HL-60/S4 treated with phorbol 12-myristate 13-acetate at 8.2 ng/mL for 4 days and 3 days (cell line): Measurements from ENCODE around the gene FITM1.

Experiments used
- in situ Hi-C: fragments of 300-500 bp; cut with MboI; formaldehyde crosslinking; loops from 2 replicates; pipeline ENCODE4 v1.15.0; 2022; ENCODE audit warnings: low sequenced_read_pairs

Gene FITM1

DNA sequence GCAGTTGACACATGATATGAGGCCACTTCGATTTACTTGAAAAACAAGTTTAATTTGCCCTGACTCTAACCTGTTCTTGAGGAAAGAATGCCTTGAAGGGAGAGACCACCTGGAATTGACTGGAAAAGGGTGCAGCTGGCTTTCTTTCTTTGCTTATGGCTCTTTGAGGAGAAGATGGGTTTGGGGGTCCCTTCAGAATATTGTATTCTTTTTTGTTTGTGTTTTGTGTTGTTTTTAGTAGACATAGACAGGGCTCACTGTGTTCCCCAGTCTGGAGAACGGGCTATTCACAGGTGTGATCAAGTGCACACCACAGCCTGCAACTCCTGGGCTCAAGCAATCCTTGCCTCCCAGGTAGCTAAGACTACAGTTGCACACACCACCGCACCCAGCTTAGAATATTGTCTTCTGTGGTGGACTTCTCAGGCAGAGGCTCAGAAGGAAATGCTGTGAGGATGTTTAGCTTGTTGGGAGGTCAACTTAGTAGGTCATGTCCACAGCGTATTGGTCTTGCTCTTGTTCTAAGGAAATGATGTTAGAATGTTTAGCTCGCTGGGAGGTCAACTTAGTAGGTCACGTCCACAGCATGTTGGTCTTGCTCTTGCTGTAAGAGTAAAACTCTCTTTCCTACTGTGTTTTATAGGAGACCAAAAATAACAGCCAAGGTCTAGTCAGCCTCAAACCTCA is 14.2 kb upstream of the FITM1 start:
- in situ Hi-C loops, result no loop called here

DNA sequence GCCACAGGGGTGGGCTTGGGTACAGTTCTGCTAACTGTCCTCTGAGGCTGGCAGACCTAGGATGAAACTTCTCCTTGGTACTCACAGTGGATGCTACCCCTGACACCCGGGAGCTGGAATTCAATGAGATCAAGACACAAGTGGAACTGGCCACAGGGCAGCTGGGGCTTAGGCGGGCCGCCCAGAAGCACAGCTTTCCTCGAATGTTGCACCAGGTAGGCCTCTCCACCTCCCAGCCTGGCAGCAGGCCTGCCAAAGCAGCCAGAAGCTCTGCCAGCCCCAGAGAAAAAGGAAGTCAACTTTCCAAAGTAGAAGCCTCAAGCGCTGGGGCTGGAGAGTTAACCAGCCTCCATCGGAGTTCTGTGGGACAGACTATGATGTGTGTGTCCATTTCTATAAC is 13.3 kb upstream of the FITM1 start:
- in situ Hi-C loops, result no loop called here

DNA sequence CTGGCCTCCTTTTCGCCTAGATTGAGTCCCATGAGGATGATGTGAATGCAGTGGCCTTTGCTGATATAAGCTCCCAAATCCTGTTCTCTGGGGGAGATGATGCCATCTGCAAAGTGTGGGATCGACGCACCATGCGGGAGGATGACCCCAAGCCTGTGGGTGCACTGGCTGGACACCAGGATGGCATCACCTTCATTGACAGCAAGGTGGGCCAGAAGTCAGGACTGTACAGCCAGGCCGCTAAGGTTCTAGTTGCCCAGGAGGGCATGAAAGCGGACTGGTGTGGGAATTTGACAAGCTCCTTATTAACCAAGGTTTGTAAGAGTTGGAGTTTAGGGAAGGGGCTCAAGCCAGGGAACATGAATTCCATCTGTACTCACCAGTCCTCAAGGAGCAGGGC is 10.8 kb upstream of the FITM1 start:
- in situ Hi-C loops, result no loop called here

DNA sequence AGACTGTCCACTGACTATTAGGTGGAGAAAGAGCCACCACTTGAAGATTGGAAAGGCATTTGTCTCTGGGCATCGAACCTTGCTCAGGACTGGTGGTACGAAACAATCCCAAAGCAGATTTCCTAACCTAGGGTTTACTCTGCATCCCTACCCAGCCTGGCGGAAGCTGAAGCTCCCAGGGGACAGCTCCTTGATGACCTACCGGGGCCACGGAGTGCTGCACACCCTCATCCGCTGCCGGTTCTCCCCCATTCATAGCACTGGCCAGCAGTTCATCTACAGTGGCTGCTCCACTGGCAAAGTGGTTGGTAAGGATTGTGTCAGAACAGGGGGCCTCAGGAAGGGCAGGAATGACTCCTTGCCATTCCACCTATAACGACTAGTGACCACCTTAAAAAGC is 9.2 kb upstream of the FITM1 start:
- in situ Hi-C loops, result no loop called here

DNA sequence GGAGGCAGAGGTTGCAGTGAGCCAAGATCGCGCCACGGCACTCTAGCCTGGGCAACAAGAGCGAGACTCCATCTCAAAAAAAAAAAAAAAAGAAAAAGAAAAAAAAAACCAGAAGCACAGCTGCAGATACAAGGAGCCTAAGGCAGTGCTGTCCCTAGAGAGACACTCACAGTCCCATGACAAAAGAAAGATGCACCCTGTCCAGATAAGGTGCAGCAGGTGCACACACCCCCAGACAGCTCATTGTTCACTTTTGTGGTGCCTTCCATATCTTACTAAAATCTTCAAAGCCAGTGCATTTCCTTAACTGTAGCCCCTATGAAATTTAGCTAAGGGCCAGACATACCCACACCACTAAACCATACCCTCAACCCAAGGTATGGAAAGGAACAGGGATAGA is 8.0 kb upstream of the FITM1 start:
- in situ Hi-C loops, result no loop called here

DNA sequence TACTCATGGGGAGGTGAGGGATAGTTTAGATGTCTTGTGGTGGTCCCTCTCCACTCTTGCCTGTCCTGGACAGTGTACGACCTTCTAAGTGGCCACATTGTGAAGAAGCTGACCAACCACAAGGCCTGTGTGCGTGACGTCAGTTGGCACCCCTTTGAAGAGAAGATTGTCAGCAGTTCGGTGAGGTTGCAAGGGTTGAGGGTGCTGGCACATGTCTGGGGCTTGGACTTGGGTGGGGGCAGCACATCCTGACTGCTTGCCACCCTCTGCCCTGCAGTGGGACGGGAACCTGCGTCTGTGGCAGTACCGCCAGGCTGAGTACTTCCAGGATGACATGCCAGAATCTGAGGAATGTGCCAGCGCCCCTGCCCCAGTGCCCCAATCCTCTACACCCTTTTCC is 7.6 kb upstream of the FITM1 start:
- in situ Hi-C loops, result no loop called here

DNA sequence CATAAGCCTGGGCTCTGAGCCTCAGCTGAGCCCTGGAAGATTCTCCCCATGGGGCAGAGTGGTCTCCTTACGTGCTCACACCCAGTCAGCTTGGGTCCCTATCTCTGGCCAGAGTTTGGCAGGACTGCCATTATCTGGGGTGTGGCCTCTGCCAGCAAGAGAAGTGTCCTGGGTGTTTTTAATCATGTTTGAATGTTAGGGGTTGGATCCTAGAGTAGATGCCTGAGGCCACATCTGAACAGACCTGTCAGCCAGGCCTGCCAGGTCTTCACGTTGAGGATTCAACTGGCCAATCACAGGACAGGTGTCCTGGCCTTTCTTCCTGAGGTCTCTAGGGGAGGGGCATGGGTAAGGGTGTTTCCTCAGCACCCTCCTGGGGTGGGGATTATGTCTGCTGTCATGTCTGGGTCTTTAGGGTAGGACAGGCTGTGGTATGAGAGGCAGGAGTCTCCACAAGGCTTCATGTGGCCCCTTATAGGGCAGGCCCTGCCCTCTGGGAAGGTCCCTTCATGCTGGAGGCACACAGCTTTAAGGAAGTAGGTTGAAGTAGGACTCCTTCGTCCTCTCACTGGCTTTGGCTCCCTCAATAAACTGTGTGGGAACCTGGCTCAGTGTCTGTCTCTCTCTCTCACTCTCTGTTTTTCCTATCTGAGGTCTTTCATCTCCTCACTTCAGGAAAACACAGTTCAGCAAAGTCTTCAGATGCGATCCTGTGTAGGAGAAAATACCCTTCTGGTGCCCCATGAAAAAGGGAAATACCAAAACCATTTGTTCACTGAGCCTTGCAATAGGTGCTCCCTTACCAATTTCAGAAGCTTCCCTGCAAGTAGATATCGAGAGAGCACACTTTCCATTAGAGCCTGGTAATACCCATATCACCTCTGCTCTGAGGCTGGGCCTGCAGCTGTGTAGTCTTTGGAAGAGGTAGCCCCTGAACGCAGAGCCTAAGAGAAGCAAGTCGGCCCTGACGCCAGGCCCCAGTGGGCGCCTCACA is 6.7 kb upstream of the FITM1 start:
- in situ Hi-C loops, result no loop called here

DNA sequence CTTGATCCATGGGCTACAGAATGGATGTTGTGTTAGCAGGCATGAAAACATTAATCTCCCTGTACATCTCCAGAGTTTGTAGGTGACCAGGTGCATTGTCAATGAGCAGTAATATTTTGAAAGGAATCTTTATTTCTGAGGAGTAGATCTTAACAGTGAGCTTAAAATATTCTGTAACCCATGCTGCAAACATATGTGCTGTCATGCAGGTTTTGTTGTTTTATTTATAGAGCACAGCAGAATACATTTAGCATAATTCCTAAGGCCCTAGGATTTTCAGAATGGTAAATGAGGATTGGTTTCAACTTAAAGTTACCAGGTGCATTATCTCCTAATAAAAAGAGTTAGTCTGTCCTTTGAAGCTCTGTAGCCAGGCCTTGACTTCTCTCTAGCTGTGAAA is 3.5 kb upstream of the FITM1 start:
- in situ Hi-C loops, result no loop called here

DNA sequence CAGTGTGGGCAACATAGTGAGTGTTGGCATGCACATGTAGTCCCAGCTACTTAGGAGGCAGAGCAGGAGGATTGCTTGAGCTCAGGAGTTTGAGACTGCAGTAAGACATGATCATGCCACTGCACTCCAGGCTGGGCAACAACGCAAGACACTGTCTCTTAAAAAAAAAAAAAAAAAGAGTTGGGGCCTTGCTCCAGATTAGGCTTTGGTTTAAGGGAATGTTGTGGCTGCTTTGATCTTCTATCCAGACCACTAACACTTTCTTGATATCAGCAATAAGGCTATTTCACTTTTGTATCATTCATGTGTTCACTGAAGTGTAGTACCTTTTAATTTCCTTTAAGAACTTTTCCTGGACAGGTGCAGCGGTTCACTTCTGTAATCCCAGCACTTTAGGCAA is 2.8 kb upstream of the FITM1 start:
- in situ Hi-C loops, result no loop called here

DNA sequence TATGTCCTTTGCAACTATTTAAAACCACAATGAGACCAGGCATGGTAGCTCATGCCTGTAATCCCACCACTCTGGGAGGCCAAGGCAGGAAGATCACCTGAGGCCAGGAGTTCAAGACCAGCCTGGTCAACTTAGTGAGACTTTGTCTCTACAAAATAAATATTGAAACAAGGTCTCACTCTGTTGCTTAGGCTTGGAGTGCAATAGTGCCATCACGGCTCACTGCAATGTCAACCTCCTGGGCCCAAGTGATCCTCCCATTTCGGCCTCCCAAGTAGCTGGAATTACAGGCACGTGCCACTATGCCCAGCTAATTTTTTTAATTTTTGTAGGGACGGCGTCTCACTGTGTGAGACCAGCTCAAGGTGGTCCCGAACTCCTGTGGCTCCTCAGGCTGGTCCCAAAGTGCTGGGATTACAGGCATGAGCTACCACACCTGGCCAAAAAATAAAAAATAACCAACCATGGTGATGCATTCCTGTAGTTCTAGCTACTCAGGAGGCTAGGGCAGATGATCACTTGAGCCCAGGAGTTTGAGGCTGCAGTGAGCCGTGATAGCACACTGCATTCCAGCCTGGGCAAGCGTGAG is 955 bp upstream of the FITM1 start:
- in situ Hi-C loops, result no loop called here

DNA sequence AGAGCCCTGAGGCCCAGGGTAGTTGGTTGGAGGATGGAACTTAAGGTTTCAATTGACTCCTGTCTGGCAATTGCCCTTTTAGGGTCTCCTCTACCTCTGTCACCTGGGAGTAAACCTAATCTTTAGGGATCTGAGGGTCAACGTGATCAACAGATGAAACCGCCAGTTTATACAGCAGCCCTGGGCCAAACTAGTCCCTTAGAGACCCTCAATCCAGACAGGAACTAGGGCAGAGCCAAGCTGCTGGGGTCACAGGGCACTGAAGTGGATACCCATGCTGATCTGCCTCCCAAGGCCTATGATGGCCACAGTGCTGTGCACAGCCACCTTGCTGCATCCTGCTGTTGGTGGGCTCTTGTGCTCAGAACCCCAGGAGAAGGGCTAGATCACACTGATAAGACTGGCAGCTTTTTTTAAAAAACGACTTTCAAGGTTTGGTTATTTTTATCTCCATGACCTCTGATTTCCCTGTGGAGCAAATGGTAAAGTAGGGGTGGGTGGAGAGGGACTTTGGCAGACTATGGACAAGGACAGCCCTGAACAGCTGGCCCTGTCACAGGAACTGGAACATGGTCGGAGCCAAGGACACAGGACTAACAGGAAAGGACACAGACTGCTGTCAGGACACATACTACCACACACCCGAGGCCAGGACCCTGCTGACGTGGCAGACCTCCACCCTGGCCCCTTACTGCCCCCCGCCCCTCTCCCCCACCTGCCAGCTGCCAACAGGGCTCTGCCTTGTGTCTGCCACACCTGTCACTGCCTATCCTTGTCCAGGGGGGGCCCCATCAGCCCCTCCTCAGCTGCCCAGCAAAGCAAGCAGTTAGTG is 474 bp downstream of the FITM1 start:
- in situ Hi-C loops, result no loop called here

DNA sequence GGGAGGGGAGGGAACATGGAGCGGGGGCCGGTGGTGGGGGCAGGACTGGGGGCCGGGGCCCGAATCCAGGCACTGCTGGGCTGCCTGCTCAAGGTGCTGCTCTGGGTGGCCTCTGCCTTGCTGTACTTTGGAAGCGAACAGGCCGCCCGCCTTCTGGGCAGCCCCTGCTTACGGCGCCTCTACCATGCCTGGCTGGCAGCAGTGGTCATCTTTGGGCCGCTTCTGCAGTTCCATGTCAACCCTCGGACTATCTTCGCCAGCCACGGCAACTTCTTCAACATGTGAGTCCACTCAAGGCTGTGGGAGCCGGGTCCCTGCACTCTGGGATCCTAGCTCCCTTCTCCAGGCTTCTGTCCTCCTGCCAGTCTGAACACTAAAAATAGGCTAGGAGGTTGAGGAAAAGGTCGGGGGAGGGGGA is 1.1 kb downstream of the FITM1 start:
- in situ Hi-C loops, result no loop called here

DNA sequence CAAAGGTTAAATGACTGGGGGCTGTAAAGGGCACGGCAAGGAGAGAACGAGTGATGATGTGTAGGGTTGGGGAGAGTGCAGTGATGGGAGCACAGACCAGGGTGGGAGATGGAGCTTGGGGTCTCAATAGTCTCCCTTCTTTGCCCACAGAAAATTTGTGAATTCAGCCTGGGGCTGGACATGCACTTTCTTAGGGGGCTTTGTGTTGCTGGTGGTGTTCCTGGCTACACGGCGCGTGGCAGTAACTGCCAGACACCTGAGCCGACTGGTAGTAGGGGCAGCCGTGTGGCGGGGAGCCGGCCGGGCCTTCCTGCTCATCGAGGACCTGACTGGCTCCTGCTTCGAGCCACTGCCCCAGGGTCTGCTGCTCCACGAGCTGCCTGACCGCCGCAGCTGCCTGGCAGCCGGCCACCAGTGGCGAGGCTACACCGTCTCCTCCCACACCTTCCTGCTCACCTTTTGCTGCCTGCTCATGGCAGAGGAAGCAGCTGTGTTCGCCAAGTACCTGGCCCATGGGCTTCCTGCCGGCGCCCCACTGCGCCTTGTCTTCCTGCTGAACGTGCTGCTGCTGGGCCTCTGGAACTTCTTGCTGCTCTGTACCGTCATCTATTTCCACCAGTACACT is 1.7 kb downstream of the FITM1 start:
- in situ Hi-C loops, result no loop called here

DNA sequence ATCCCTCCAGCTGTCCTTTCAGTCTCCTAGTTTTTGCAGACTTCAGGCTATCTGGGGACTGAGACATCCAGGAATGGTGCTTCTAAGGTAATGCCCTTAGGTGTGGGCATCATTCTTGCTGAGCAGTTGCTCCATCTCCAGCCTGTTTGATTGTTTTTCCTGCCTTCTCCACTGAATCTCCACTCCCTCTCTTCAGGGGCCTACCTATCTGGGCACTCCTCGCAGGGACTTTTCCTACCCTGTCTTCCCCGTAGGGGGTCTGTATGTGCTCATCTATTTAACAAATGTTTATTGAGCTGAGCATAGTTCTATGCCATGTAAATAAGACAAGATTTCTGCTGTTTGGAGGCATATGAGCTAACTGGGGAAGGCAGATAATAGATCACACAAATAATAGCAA is 2.5 kb downstream of the FITM1 start:
- in situ Hi-C loops, result no loop called here

DNA sequence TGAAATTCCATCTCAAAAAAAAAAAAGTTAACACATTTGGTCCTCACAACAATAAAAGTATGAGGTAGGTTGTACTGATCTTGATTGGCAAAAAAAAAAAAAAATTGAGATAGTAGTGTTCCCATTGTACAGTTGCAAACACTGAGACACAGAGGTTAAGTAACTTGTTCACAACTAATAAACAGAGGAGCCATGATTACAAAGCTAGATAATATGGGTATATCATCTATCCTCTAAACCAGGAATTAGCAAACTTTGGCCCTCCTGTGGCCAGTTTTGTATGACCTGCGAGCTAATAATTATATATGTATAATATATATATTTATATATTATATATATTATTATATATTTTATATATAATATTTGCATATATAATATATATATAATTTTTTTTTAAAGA is 3.3 kb downstream of the FITM1 start:
- in situ Hi-C loops, result no loop called here

DNA sequence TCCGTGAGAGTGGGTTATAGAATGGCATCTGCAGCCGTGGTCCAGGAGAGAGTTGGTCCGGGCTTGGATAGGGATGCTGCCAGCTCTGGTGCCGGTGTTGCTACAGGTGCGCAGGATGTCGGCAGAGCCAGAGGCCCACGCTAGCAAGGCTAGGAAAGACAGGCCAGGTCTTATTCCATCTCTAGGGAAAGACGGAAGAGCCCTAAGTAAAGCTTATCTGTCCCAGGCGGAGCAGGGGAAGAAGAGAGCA is 5.0 kb downstream of the FITM1 start:
- in situ Hi-C loops, result no loop called here

DNA sequence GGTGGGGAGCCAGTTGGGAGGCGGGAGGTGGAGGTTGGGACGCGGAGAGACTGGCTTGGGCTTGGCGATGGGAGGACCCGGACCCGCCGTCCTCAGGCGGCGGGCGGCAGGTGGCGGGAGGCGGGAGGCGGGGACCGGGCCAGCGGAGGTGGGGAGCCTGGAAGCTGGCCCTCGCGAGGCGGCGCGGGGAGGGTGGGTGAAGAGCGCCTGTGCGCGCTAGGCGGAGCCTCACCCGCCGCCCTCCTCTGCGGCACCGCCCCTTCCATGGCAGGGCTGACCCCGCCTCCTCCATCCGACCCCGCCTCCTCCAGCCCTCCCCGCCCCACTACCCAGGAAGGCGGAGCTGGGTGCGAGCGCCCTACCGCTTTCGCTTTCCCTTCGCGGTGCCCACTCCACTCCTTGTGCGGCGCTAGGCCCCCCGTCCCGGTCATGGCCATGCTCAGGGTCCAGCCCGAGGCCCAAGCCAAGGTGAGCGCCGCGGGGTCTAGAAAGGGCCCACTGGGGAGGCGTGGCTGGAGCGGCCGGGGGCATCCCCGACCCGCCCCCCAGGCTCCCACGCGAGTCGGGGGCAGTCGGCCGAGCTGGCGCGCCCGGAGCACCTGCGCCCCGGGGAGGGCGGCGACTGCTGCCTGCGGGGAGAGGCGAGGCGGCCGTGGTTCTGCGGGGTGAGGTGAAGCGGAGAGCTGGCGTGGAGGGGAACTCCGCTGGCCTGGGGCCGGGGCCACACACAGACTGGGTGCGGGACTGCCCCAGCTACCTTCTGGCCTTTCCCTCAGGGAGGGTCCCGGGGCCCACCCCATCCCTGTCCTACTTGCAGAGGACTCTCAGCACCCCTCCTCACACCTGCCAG is 5.6 kb downstream of the FITM1 start, which contains the start of gene PSME1:
PSME1 (plus strand) TSS at position 361 of the 850 bp plus-strand sequence; CDS start at position 430, 69 bp downstream.
- in situ Hi-C loops, result no loop called here

DNA sequence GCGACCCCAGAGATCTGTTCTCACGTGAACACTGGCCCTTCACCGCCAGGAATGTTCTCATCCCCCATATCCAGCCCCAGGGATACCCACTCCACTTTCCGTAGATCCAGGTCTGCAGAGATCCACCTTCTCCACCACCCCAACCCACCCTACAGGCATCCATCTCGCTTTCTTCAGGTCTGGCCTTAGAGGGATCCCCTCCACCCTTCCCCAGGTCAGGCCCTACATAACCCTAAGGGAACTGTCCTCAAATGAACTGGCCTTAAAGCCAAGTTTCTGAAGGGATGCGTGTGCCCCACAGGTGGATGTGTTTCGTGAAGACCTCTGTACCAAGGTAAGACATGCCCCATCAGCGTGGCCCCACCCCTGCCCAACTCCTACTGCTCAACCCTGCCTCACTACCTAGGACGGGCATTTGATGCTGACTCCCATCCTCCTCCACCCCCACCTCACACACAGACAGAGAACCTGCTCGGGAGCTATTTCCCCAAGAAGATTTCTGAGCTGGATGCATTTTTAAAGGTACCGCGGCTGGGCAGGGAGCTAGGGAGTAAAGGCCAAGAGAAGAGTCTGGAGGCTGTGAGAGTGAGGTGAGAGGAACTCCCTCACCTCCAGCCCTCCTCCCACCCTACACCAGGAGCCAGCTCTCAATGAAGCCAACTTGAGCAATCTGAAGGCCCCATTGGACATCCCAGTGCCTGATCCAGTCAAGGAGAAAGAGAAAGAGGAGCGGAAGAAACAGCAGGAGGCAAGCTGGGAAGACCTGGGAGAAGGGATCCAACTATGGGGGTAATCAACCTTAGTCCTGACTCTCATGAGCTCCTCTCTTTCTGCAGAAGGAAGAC is 6.4 kb downstream of the FITM1 start:
- in situ Hi-C loops, result no loop called here
